H9 (cell line): ENCODE measurements around the gene RPA1. TPM values are rescaled to one million over a fixed set of nuclear protein-coding genes. Genes with fewer than 3 reads are reported as not detected.
"Not testable (repeated sequence)": the region's sequence is repeated elsewhere in the genome, so short reads cannot be mapped to it uniquely, and the experiment has no call there.

ENCODE experiments used
- DNase-seq: peaks from one replicate; pipeline ENCODE4 v3.0.0-alpha.2; 2017
- H2AFZ ChIP-seq: one replicate; pipeline ENCODE4 v1.6.1; 2013; ENCODE audit warnings: mild to moderate bottlenecking, low read length, control low read depth, moderate library complexity
- H2AK5ac ChIP-seq: 2 replicates; pipeline ENCODE4 v1.6.1; 2013; ENCODE audit warnings: low read length, control low read depth, mixed read lengths; ENCODE audit not compliant: insufficient read length
- H2BK120ac ChIP-seq: one replicate; pipeline ENCODE4 v1.6.1; 2013; ENCODE audit warnings: low read depth, mild to moderate bottlenecking, low read length, control low read depth, inconsistent platforms; ENCODE audit not compliant: poor library complexity, severe bottlenecking
- H2BK12ac ChIP-seq: 2 replicates; pipeline ENCODE4 v1.6.1; 2013; ENCODE audit warnings: low read length, control low read depth, mixed read lengths, low read depth; ENCODE audit not compliant: insufficient read length
- H2BK15ac ChIP-seq: 2 replicates; pipeline ENCODE4 v1.6.1; 2013; ENCODE audit warnings: low read depth, low read length, control low read depth
- H2BK20ac ChIP-seq: one replicate; pipeline ENCODE4 v1.6.1; 2013; ENCODE audit warnings: low read depth, mild to moderate bottlenecking, low read length, control low read depth, inconsistent platforms; ENCODE audit not compliant: poor library complexity, severe bottlenecking
- H2BK5ac ChIP-seq: 2 replicates; pipeline ENCODE4 v1.6.1; 2013; ENCODE audit warnings: low read length, control low read depth, mixed read lengths; ENCODE audit not compliant: insufficient read length
- H3K14ac ChIP-seq: 2 replicates; pipeline ENCODE4 v1.6.1; 2013; ENCODE audit warnings: low read length, control low read depth; ENCODE audit not compliant: insufficient read depth
- H3K18ac ChIP-seq: 2 replicates; pipeline ENCODE4 v1.6.1; 2013; ENCODE audit warnings: low read depth, mild to moderate bottlenecking, mixed read lengths, low read length, control low read depth; ENCODE audit not compliant: insufficient read length
- H3K23ac ChIP-seq: 2 replicates; pipeline ENCODE4 v1.6.1; 2013; ENCODE audit warnings: low read length, control low read depth, mixed read lengths, low read depth; ENCODE audit not compliant: insufficient read length
- H3K23me2 ChIP-seq: 2 replicates; pipeline ENCODE4 v1.6.1; 2013; ENCODE audit warnings: low read depth, mild to moderate bottlenecking, mixed read lengths, low read length, control low read depth; ENCODE audit not compliant: insufficient read length, poor library complexity, severe bottlenecking
- H3K27ac ChIP-seq: 2 replicates; pipeline ENCODE4 v1.5.1; 2013; ENCODE audit warnings: low read length, control low read depth, mixed read lengths, low read depth; ENCODE audit not compliant: insufficient read length
- H3K27me3 ChIP-seq: 2 replicates; pipeline ENCODE4 v1.6.1; 2013; ENCODE audit warnings: low read length, control low read depth, inconsistent platforms; ENCODE audit not compliant: insufficient read depth
- H3K4ac ChIP-seq: 2 replicates; pipeline ENCODE4 v1.6.1; 2013; ENCODE audit warnings: low read depth, mild to moderate bottlenecking, control low read depth, inconsistent platforms, low read length, moderate library complexity
- H3K4me1 ChIP-seq: 2 replicates; pipeline ENCODE4 v1.6.1; 2013; ENCODE audit warnings: low read length, control low read depth, inconsistent platforms; ENCODE audit not compliant: insufficient read depth
- H3K4me2 ChIP-seq: 2 replicates; pipeline ENCODE4 v1.6.1; 2013; ENCODE audit warnings: low read length, control low read depth, mixed read lengths; ENCODE audit not compliant: insufficient read length, insufficient read depth
- H3K56ac ChIP-seq: 2 replicates; pipeline ENCODE4 v1.6.1; 2013; ENCODE audit warnings: low read depth, mild to moderate bottlenecking, mixed read lengths, low read length, control low read depth; ENCODE audit not compliant: insufficient read length
- H3K79me1 ChIP-seq: 2 replicates; pipeline ENCODE4 v1.6.1; 2013; ENCODE audit warnings: low read depth, mild to moderate bottlenecking, moderate library complexity, low read length, control low read depth, inconsistent platforms; ENCODE audit not compliant: insufficient read depth, poor library complexity, severe bottlenecking
- H3K79me2 ChIP-seq: 2 replicates; pipeline ENCODE4 v1.6.1; 2013; ENCODE audit warnings: low read length, control low read depth, inconsistent platforms; ENCODE audit not compliant: insufficient read depth
- H3K9ac ChIP-seq: 2 replicates; pipeline ENCODE4 v1.6.1; 2013; ENCODE audit warnings: low read length, control low read depth, mixed read lengths; ENCODE audit not compliant: insufficient read length; ENCODE audit errors: extremely low read depth
- H3K9me3 ChIP-seq: one replicate; pipeline ENCODE4 v1.6.1; 2013; ENCODE audit warnings: low read depth, low read length, inconsistent platforms; ENCODE audit not compliant: control insufficient read depth
- H3T11ph ChIP-seq: one replicate; pipeline ENCODE4 v1.6.1; 2013; ENCODE audit warnings: mild to moderate bottlenecking, low read length, control low read depth, inconsistent platforms
- H4K20me1 ChIP-seq: one replicate; pipeline ENCODE4 v1.6.1; 2013; ENCODE audit not compliant: control insufficient read depth, insufficient read length, insufficient read depth
- H4K5ac ChIP-seq: 2 replicates; pipeline ENCODE4 v1.6.1; 2013; ENCODE audit warnings: low read depth, mild to moderate bottlenecking, mixed read lengths, low read length, control low read depth; ENCODE audit not compliant: insufficient read length
- H4K8ac ChIP-seq: replicated peaks from 2 replicates; pipeline ENCODE4 v1.6.1; 2013; ENCODE audit warnings: low read length, control low read depth, mixed read lengths, low read depth; ENCODE audit not compliant: insufficient read length
- H4K91ac ChIP-seq: 2 replicates; pipeline ENCODE4 v1.6.1; 2013; ENCODE audit warnings: low read depth, mild to moderate bottlenecking, moderate library complexity, mixed read lengths, low read length, control low read depth; ENCODE audit not compliant: insufficient read length
- H3K27ac Mint-ChIP-seq, 3 experiments: 2 replicates in 2 of 3; 3 replicates in 1 of 3; pipeline ENCODE4 v1.8.0; 2020 to 2021; ENCODE audit warnings: mixed read lengths in 3 of 3, mild to moderate bottlenecking in 1 of 3, moderate library complexity in 1 of 3
- H3K27me3 Mint-ChIP-seq: 2 replicates; pipeline ENCODE4 v1.8.0; 2021; ENCODE audit warnings: low read depth, mild to moderate bottlenecking, moderate library complexity, mixed read lengths
- H3K36me3 Mint-ChIP-seq, 3 experiments: 2 replicates in 2 of 3; 3 replicates in 1 of 3; pipeline ENCODE4 v1.8.0; 2020 to 2021; ENCODE audit warnings: low read depth in 3 of 3, mixed read lengths in 3 of 3; ENCODE audit not compliant: insufficient read depth in 1 of 3
- H3K4me1 Mint-ChIP-seq, 2 experiments: 2 replicates each; pipeline ENCODE4 v1.8.0; 2020; ENCODE audit warnings: mixed read lengths in 2 of 2
- H3K4me3 Mint-ChIP-seq, 2 experiments: 2 replicates in 1 of 2; 3 replicates in 1 of 2; pipeline ENCODE4 v1.8.0; 2020 to 2021; ENCODE audit warnings: mild to moderate bottlenecking in 2 of 2, mixed read lengths in 2 of 2, moderate library complexity in 1 of 2
- H3K9me3 Mint-ChIP-seq, 2 experiments: 2 replicates in 1 of 2; 3 replicates in 1 of 2; pipeline ENCODE4 v1.8.0; 2020; ENCODE audit warnings: mild to moderate bottlenecking in 2 of 2, mixed read lengths in 2 of 2, moderate library complexity in 1 of 2
- CTCF ChIP-seq: fragments of 200-600 bp; sonication (generic); conservative IDR thresholded peaks from 3 replicates; pipeline ENCODE4 v1.8.0; 2021; ENCODE audit warnings: antibody characterized with exemption, mild to moderate bottlenecking
- WGBS: extraction: QIAGEN DNeasy Blood & Tissue Kit; methylation state at CpG from one replicate; pipeline ENCODE4 v1.1.7; 2013; ENCODE audit warnings: missing lambda C conversion rate, low lambda C conversion rate, mixed read lengths; ENCODE audit not compliant: insufficient read length; ENCODE audit errors: extremely low coverage; 5-methylcytosine and 5-hydroxymethylcytosine counted together
- total RNA-seq: library from RNA; stranded (reverse); gene quantifications from 2 replicates; pipeline ENCODE4 v1.2.1, GENCODE V29; 2021

RPA1 gene
- total RNA-seq, 1 experiment from 2014 or later, result 215 TPM

- Histone ChIP-seq H4K8ac (no peak overlapping the region), H4K20me1 (no peaks in the 10 kb centered on the region), H2BK120ac (no peak overlapping the region), H2BK15ac (no peak overlapping the region), H3K14ac (no peak overlapping the region), H3K4ac (no peak overlapping the region), H3T11ph (no peak overlapping the region), H3K9ac (no peak overlapping the region), H2BK20ac (no peak overlapping the region), H3K4me2 (no peak overlapping the region), H2AFZ (no peak overlapping the region), H3K27ac (no peak overlapping the region), H3K27me3 (no peaks in the 10 kb centered on the region), H2BK12ac (no peak overlapping the region), H4K91ac (no peak overlapping the region), H3K23me2 (no peaks in the 10 kb centered on the region), H3K79me2 (no peaks in the 10 kb centered on the region), H2AK5ac (no peak overlapping the region), H3K56ac (no peak overlapping the region), H3K18ac (no peak overlapping the region), H3K23ac (no peak overlapping the region), H3K79me1 (no peaks in the 10 kb centered on the region), H3K4me1 (no peaks in the 10 kb centered on the region), H2BK5ac (no peak overlapping the region), H3K9me3 (no peaks in the 10 kb centered on the region), H4K5ac (no peak overlapping the region)
- H3K9me3 Mint-ChIP-seq, result no peaks in the 10 kb centered on the region
- H3K4me1 Mint-ChIP-seq, result no peaks in the 10 kb centered on the region
- H3K36me3 Mint-ChIP-seq, result peaks cover 12 to 59% (median 27%) of the 10 kb centered on the region in 3 experiments; a peak in 6 of 7 replicates
- no peak for DNase-seq
- no CpG with 5 or more reads among the region's 3 CpGs for WGBS
- H3K4me3 Mint-ChIP-seq, result no peak overlapping the region
- H3K27me3 Mint-ChIP-seq, result no peaks in the 10 kb centered on the region
- no peak for TF ChIP-seq CTCF
- H3K27ac Mint-ChIP-seq, result no peak overlapping the region; a peak in 2 of 7 replicates
These were observed 32.5 kb upstream of the RPA1 start for GRCh38 chr17:1797323-1797722.

- H3K23me2 ChIP-seq, H3K4me3 Mint-ChIP-seq, H3K27me3 Mint-ChIP-seq, H3K27ac Mint-ChIP-seq, H3K9me3 ChIP-seq, H3K27ac ChIP-seq, H3K56ac ChIP-seq, H3K79me2 ChIP-seq, H2BK20ac ChIP-seq, H2BK12ac ChIP-seq, H4K8ac ChIP-seq, H3K79me1 ChIP-seq, H4K20me1 ChIP-seq, H3K4me1 ChIP-seq, H3K4me1 Mint-ChIP-seq, H3K9me3 Mint-ChIP-seq, H2BK15ac ChIP-seq, H2BK5ac ChIP-seq, H2AFZ ChIP-seq, H3K4ac ChIP-seq, H3K27me3 ChIP-seq, H3K9ac ChIP-seq, H3K4me2 ChIP-seq, H2BK120ac ChIP-seq, H3K14ac ChIP-seq, H3K18ac ChIP-seq, H3T11ph ChIP-seq, DNase-seq, H4K5ac ChIP-seq, H2AK5ac ChIP-seq, H4K91ac ChIP-seq, H3K23ac ChIP-seq: not testable (repeated sequence)
- peaks cover 12 to 59% (median 31%) of the 10 kb centered on the region in 3 experiments; a peak in 6 of 7 replicates for H3K36me3 Mint-ChIP-seq
- no CpG with 5 or more reads among the region's 8 CpGs for WGBS
These were observed 32.0 kb upstream of the RPA1 start for GRCh38 chr17:1797846-1798245.
